Transverse colon (tissue), 4 donors: ENCODE measurements around the gene MYO15B. TPM values are rescaled to one million over a fixed set of nuclear protein-coding genes. Genes with fewer than 3 reads are reported as not detected.

Experiments used
- DNase-seq: peaks from one replicate; pipeline ENCODE4 v3.0.0-alpha.2; 2019
- H3K27ac ChIP-seq, 4 donors: fragments of 200-600 bp; sonication (generic); 2 replicates each; pipeline ENCODE4 v1.5.1; 2016 to 2018; ENCODE audit warnings: inconsistent platforms in 4 of 4
- H3K27me3 ChIP-seq: fragments of 200-600 bp; sonication (generic); 2 replicates; pipeline ENCODE4 v1.5.1; 2017; ENCODE audit warnings: inconsistent platforms
- H3K36me3 ChIP-seq, 4 donors: fragments of 200-600 bp; sonication (generic); 2 replicates each; pipeline ENCODE4 v1.5.1; 2017 to 2019; ENCODE audit warnings: inconsistent platforms in 4 of 4
- H3K4me1 ChIP-seq, 4 donors: fragments of 200-600 bp; sonication (generic); 2 replicates each; pipeline ENCODE4 v1.5.1; 2017 to 2020; ENCODE audit warnings: inconsistent platforms in 4 of 4
- H3K4me3 ChIP-seq, 4 donors: fragments of 200-600 bp; sonication (generic); 1 replicate in 1 of 4; 2 replicates in 3 of 4; pipeline versions ENCODE4 v1.5.1 to v1.6.1; 2017 to 2019; ENCODE audit warnings: inconsistent platforms in 4 of 4
- H3K9me3 ChIP-seq, 2 donors: fragments of 200-600 bp; sonication (generic); 2 replicates each; pipeline ENCODE4 v1.5.1; 2017 to 2019; ENCODE audit warnings: inconsistent platforms in 2 of 2
- EP300 ChIP-seq: sonication (generic); formaldehyde crosslinking; IDR thresholded peaks from one replicate; pipeline ENCODE4 v1.6.1; 2017; ENCODE audit warnings: antibody characterized with exemption, low read depth
- POLR2A ChIP-seq: fragments of 450-650 bp; IDR thresholded peaks from one replicate; pipeline ENCODE4 v1.6.1; 2016; ENCODE audit warnings: antibody characterized with exemption, mild to moderate bottlenecking, moderate library complexity
- POLR2AphosphoS5 ChIP-seq, 3 donors: sonication (generic); formaldehyde crosslinking; IDR thresholded peaks; one replicate each; pipeline ENCODE4 v1.6.1; 2016; ENCODE audit warnings: antibody characterized with exemption in 3 of 3
- WGBS, 2 donors: methylation state at CpG; one replicate each; pipeline ENCODE4 v1.1.5; 2018; ENCODE audit warnings: low coverage in 1 of 2; 5-methylcytosine and 5-hydroxymethylcytosine counted together
- in situ Hi-C, 4 donors: fragments of 200-750 bp; cut with MboI; loops; one replicate each; pipeline versions ENCODE4 v1.15.0 to v1.15.1; 2017; ENCODE audit warnings: low sequenced_read_pairs in 3 of 4, low pct_ligation_motif_present in 1 of 4, low pct_unique_long_range_greater_than_20kb in 1 of 4
- intact Hi-C: fragments of 100-400 bp; cut with DNase I; formaldehyde crosslinking; loops from one replicate; pipeline ENCODE4 v1.15.1; 2023; ENCODE audit warnings: low total_unique reads
- total RNA-seq, 4 donors: library from RNA; depleted of rRNA; stranded (reverse); fragments of >200 nt; gene quantifications; one replicate each; pipeline ENCODE4 v1.1.0, GENCODE V29; 2016
- TF ChIP-seq, protein P1 (sequence below), 5 experiments: fragments of 200-600 bp in 3 of 5; fragments of 450-650 bp in 2 of 5; sonication (generic) in 3 of 5; IDR thresholded peaks; 1 replicate in 2 of 5; 2 replicates in 3 of 5; pipeline ENCODE4 v1.5.1; 2016 to 2017; ENCODE audit warnings: antibody characterized with exemption in 5 of 5, inconsistent platforms in 3 of 5, mild to moderate bottlenecking in 2 of 5, moderate library complexity in 1 of 5

MYO15B gene
- total RNA-seq, 4 donors from 2014 or later, result 59.3 to 1,778 (median 829) TPM

GRCh38 chr17:75639771-75640555 lies 52.4 kb downstream of the MYO15B start:
- 67% methylated on average over 29 of the region's 30 CpGs; no CpG with 5 or more reads in 1 of the 2 donors for WGBS, 2 donors
- in situ Hi-C loops, result no loop called here
- TF ChIP-seq, protein P1, sequence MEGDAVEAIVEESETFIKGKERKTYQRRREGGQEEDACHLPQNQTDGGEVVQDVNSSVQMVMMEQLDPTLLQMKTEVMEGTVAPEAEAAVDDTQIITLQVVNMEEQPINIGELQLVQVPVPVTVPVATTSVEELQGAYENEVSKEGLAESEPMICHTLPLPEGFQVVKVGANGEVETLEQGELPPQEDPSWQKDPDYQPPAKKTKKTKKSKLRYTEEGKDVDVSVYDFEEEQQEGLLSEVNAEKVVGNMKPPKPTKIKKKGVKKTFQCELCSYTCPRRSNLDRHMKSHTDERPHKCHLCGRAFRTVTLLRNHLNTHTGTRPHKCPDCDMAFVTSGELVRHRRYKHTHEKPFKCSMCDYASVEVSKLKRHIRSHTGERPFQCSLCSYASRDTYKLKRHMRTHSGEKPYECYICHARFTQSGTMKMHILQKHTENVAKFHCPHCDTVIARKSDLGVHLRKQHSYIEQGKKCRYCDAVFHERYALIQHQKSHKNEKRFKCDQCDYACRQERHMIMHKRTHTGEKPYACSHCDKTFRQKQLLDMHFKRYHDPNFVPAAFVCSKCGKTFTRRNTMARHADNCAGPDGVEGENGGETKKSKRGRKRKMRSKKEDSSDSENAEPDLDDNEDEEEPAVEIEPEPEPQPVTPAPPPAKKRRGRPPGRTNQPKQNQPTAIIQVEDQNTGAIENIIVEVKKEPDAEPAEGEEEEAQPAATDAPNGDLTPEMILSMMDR (IDR thresholded peaks at IDR 0.05), result peak in 4 of 5 experiments; percentile 29 to 66 (median 38)
- TF ChIP-seq POLR2AphosphoS5 (IDR thresholded peaks at IDR 0.05) (peak in 2 of 3 donors; percentile 17 to 37), EP300 (no peak)
- Histone ChIP-seq H3K27ac (peak overlapping the region in 1 of 4 donors; percentile 16), H3K36me3 (no peaks in the 10 kb centered on the region), H3K4me3 (no peak overlapping the region), H3K9me3 (no peaks in the 10 kb centered on the region), H3K4me1 (peaks cover 8 to 54% (median 39%) of the 10 kb centered on the region in 4 donors), H3K27me3 (no peaks in the 10 kb centered on the region)
- intact Hi-C loops, result no loop called here
- DNase-seq, result peak; percentile 80

- Histone ChIP-seq H3K4me3 (no peak overlapping the region), H3K36me3 (no peaks in the 10 kb centered on the region), H3K9me3 (no peaks in the 10 kb centered on the region), H3K4me1 (peaks cover 8 to 55% (median 43%) of the 10 kb centered on the region in 4 donors), H3K27ac (peak overlapping the region in 1 of 4 donors; percentile 16), H3K27me3 (no peaks in the 10 kb centered on the region)
- WGBS, 2 donors, result 97% methylated on average over 13 of the region's 13 CpGs; no CpG with 5 or more reads in 1 of the 2 donors
- intact Hi-C loops, result no loop called here
- DNase-seq, result no peak
- in situ Hi-C loops, result no loop called here
- TF ChIP-seq, protein P1 (IDR thresholded peaks at IDR 0.05), result no peak
- TF ChIP-seq EP300 (no peak), POLR2A (no peak), POLR2AphosphoS5 (IDR thresholded peaks at IDR 0.05) (no peak)
These were observed 53.0 kb downstream of the MYO15B start for GRCh38 chr17:75640556-75641119.

- Histone ChIP-seq H3K27me3 (no peaks in the 10 kb centered on the region), H3K36me3 (no peaks in the 10 kb centered on the region), H3K27ac (peak overlapping the region in 1 of 4 donors; percentile 67), H3K4me3 (no peak overlapping the region), H3K4me1 (peaks cover 8 to 55% (median 42%) of the 10 kb centered on the region in 4 donors), H3K9me3 (no peaks in the 10 kb centered on the region)
- DNase-seq, result no peak
- intact Hi-C loops (no loop called here), in situ Hi-C loops (no loop called here)
- TF ChIP-seq, protein P1 (IDR thresholded peaks at IDR 0.05), result no peak
- no peak for TF ChIP-seq POLR2A
- no peak for TF ChIP-seq EP300
- no peak for TF ChIP-seq POLR2AphosphoS5 (IDR thresholded peaks at IDR 0.05)
- 84% methylated on average over 9 of the region's 9 CpGs; no CpG with 5 or more reads in 1 of the 2 donors for WGBS, 2 donors
These were observed 53.7 kb downstream of the MYO15B start for GRCh38 chr17:75641343-75641742.

DNA sequence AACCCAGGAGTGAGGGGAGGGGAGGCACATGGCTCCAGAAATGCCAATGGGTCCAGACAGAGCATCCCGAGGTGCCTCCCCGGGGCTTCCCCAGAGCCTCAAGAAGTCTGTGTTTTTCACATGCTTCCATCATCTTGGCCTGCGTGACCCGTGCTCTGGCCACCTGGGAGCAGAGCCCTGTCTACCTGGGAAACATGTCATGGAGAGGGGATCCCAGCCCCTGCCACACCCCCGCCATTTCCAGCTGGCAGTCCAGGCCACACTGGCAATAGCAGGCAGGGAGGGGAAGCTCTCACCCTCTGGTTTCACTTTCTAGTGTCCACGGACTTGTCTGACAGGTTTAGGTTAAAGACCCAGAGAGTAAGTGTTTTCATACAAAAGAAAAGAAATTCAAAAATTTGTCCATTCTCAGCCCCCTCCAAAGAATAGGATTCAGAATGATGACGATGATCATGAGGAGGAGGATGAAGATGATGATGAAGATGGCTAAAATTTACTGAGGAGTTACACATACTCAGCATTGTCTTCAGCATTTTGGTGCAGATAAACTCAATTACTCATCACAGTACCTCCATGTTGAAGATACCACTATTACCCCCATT lies 54.7 kb downstream of the MYO15B start:
- DNase-seq, result peak; percentile 70
- Histone ChIP-seq H3K4me3 (no peak overlapping the region), H3K9me3 (no peaks in the 10 kb centered on the region), H3K4me1 (peaks cover 8 to 53% (median 37%) of the 10 kb centered on the region in 4 donors), H3K27ac (peak overlapping the region; percentile 64 to 88 (median 68)), H3K36me3 (no peaks in the 10 kb centered on the region), H3K27me3 (no peaks in the 10 kb centered on the region)
- intact Hi-C loops, result no loop called here
- in situ Hi-C loops, result no loop called here
- WGBS, 2 donors, result 44 to 64% methylated on average over 2 to 7 of the region's 7 CpGs
- no peak for TF ChIP-seq EP300
- TF ChIP-seq, protein P1 (IDR thresholded peaks at IDR 0.05), result peak in 1 of 5 experiments; percentile 6
